Nephron progenitor cell (in vitro differentiated cells): ENCODE results near the gene PRR35.

ENCODE experiments used
- DNase-seq: peaks from one replicate; pipeline ENCODE4 v3.0.0; 2021
- H3K27ac Mint-ChIP-seq: 2 replicates; pipeline ENCODE4 v1.8.0; 2021; ENCODE audit warnings: mild to moderate bottlenecking, moderate library complexity, mixed read lengths
- H3K27me3 Mint-ChIP-seq: 2 replicates; pipeline ENCODE4 v1.8.0; 2021; ENCODE audit warnings: mild to moderate bottlenecking, low read depth, mixed read lengths; ENCODE audit not compliant: poor library complexity
- H3K36me3 Mint-ChIP-seq: 2 replicates; pipeline ENCODE4 v1.8.0; 2021; ENCODE audit warnings: low read depth, mixed read lengths
- H3K4me1 Mint-ChIP-seq: 2 replicates; pipeline ENCODE4 v1.8.0; 2021; ENCODE audit warnings: mixed read lengths
- H3K4me3 Mint-ChIP-seq: 2 replicates; pipeline ENCODE4 v1.8.0; 2021; ENCODE audit warnings: mild to moderate bottlenecking, moderate library complexity, mixed read lengths
- H3K9me3 Mint-ChIP-seq: 2 replicates; pipeline ENCODE4 v1.8.0; 2021; ENCODE audit warnings: mild to moderate bottlenecking, moderate library complexity, mixed read lengths
- TF ChIP-seq, protein P1 (sequence below): fragments of 200-600 bp; sonication (generic); IDR thresholded peaks from 2 replicates; pipeline ENCODE4 v1.5.0; 2021; ENCODE audit warnings: antibody characterized with exemption

The PRR35 gene

DNA sequence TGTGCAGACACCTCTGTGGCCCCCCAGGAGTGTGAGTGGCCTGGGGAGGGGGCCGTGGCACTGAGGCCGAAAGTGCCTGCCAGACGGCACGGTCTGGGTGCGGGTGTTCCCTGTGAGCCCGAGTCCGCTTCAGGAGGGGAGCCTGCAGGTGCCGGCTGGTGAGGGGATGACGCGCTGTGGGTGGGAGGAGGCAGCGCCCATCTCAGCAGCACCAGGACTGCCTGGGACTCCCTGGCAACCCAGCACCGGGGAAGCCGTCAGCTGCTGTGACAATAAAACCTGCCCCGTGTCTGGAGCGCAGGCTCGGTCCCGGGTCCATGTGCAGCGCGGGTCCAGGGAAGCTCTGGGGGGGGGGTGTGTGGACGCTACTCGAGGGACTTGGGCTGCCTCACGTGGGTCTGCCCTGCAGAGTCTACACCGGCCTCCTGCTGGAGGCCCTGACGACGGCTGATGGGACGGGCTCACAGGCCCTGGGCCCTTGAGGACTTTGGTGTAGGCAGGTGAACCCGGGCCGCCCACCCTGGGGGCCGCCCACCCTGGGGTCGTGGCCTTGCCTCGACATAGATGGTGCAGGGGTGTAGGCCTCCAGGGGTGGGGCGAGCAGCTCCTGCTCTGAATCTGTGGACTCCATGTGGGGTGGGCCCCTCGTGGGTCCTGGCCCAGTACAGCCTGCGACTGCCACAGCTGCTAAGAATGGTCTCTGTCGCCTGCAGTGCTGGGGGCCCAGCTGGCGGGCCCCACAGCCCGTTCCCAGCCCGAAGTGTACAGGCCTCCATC lies 23.8 kb downstream of the PRR35 start:
- Mint-ChIP-seq H3K4me1 (peaks cover 24% of the 10 kb centered on the region), H3K27me3 (peaks cover 7% of the 10 kb centered on the region), H3K36me3 (no peaks in the 10 kb centered on the region), H3K4me3 (no peak overlapping the region), H3K9me3 (no peaks in the 10 kb centered on the region), H3K27ac (no peak overlapping the region)
- TF ChIP-seq, protein P1, sequence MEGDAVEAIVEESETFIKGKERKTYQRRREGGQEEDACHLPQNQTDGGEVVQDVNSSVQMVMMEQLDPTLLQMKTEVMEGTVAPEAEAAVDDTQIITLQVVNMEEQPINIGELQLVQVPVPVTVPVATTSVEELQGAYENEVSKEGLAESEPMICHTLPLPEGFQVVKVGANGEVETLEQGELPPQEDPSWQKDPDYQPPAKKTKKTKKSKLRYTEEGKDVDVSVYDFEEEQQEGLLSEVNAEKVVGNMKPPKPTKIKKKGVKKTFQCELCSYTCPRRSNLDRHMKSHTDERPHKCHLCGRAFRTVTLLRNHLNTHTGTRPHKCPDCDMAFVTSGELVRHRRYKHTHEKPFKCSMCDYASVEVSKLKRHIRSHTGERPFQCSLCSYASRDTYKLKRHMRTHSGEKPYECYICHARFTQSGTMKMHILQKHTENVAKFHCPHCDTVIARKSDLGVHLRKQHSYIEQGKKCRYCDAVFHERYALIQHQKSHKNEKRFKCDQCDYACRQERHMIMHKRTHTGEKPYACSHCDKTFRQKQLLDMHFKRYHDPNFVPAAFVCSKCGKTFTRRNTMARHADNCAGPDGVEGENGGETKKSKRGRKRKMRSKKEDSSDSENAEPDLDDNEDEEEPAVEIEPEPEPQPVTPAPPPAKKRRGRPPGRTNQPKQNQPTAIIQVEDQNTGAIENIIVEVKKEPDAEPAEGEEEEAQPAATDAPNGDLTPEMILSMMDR, result no peak
- DNase-seq, result no peak

DNA sequence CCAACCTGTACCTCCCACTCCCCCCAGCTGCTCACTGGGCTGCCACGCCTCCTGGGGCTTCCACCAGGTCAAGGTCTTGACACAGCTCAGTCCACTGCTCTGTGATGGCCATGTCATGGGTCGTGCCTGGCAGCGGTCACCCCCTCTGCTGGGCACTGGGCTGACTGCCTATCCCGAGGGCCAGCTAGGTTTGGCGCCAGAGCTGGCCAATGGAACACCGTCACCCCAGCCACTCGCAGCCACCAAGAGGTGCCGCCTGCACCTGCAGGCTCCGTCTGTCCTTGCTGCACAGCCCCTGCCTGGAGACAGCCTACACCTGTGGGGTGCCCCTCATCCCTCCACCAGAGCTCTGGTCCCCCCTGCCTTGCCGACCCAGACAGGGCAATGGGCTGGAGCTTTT lies 25.2 kb downstream of the PRR35 start:
- no peaks in the 10 kb centered on the region for H3K9me3 Mint-ChIP-seq
- H3K4me3 Mint-ChIP-seq, result no peak overlapping the region
- H3K27me3 Mint-ChIP-seq, result peaks cover 7% of the 10 kb centered on the region
- H3K4me1 Mint-ChIP-seq, result peaks cover 24% of the 10 kb centered on the region
- TF ChIP-seq, protein P1, result no peak
- H3K36me3 Mint-ChIP-seq, result no peaks in the 10 kb centered on the region
- no peak overlapping the region for H3K27ac Mint-ChIP-seq
- DNase-seq, result no peak

DNA sequence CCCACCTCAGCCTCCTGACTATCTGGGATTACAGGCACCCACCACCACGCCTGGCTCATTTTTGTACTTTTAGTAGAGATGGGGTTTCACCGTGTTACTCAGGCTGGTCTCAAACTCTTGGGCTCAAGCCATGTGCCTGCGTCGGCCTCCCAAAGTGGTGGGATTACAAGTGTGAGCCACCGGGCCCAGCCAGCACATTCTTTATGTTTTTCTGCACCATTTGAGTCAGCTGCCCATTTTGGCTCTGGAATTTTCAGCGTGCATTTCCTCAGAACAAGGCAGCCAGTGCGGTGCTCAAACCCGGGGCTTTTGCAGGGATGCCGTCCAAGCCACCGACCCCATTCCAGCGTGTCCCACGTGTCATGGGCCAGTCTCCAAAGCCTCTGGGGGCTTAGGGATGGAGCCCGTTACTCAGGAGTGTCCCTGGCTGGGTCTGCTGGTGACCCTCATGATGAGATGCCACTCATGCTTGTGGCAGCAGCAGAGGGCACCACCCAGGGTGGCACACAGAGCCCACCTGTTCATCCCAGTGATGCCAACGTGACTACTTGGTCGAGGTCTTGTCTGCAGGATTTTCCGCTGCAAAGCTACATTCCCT lies 26.0 kb downstream of the PRR35 start:
- H3K27ac Mint-ChIP-seq, result no peak overlapping the region
- no peaks in the 10 kb centered on the region for H3K9me3 Mint-ChIP-seq
- H3K4me1 Mint-ChIP-seq, result peaks cover 32% of the 10 kb centered on the region
- TF ChIP-seq, protein P1, result no peak
- no peak overlapping the region for H3K4me3 Mint-ChIP-seq
- DNase-seq, result no peak
- no peaks in the 10 kb centered on the region for H3K36me3 Mint-ChIP-seq
- H3K27me3 Mint-ChIP-seq, result peaks cover 7% of the 10 kb centered on the region

DNA sequence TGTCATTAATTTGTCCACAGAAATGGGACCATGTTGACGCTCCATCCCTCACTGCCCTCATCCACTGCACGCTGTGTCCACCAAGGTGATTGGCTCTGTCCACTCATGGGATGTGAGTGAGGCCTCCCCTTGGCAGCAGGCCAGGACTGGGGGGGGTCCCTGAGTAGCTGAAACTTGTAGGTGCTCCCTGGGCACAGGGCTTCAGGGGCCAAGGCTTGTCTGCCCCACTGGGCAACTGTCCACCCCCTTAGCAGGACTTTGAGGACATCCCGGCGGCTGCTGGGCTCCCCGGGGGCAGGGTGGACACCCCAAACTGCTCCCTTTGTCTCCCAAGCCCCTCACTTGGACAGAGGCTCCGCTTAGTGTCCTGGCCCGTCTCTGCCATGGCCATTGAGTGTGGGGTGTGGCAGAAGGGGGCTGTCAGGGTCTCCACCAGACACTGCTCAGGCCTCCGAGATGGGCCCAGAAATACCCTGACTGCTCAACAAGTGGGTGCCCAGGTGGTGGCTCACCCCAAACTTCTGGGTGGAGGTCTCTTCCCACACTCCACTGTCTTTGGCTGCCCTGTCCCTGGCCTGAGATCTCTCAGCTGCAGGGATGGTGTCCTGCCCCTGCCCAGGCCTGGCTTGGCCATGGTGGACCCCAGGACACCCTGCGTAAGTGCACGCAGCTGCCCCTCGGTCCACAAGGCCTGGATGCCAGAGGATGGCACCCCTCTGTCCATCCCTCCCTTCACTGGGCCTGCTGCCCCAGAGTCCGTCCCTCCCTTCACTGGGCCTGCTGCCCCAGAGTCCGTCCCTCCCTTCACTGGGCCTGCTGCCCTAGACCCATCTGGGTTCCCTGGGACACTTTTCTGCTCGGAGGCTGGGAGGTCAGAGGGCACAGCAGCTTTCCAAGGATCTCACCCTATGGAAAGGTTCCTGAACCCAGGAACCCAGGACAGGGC lies 26.7 kb downstream of the PRR35 start:
- TF ChIP-seq, protein P1, result no peak
- DNase-seq, result no peak
- no peaks in the 10 kb centered on the region for H3K36me3 Mint-ChIP-seq
- peak overlapping the region; percentile 95 for H3K4me3 Mint-ChIP-seq
- peaks cover 7% of the 10 kb centered on the region for H3K27me3 Mint-ChIP-seq
- no peaks in the 10 kb centered on the region for H3K9me3 Mint-ChIP-seq
- peaks cover 39% of the 10 kb centered on the region for H3K4me1 Mint-ChIP-seq
- peak overlapping the region; percentile 77 for H3K27ac Mint-ChIP-seq

DNA sequence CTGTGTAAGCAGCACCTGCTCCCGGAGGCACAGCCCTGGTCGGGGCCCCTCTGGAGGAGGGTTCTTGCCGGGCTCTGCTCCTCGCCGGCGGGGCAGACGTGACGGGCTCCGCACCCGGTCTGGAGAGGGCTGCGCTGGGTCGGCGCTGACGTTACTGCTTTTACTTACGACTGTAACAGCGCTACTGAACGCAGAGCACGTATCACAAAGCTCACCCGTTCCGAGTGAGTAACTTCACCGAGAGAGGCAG lies 28.4 kb downstream of the PRR35 start:
- H3K4me3 Mint-ChIP-seq, result peak overlapping the region; percentile 95
- peaks cover 55% of the 10 kb centered on the region for H3K4me1 Mint-ChIP-seq
- TF ChIP-seq, protein P1, result no peak
- H3K27me3 Mint-ChIP-seq, result peaks cover 7% of the 10 kb centered on the region
- peak overlapping the region; percentile 98 for H3K27ac Mint-ChIP-seq
- peak; percentile 56 for DNase-seq
- peaks cover 4% of the 10 kb centered on the region for H3K36me3 Mint-ChIP-seq
- H3K9me3 Mint-ChIP-seq, result no peaks in the 10 kb centered on the region
